Stimulated activated CD4-positive, alpha-beta T cell treated with anti-CD3 and anti-CD28 coated beads, Interleukin-2, amount 100 ng/mL, for 24 hours (primary cell): ENCODE data around the gene KCTD4.

Source experiments
- DNase-seq, 2 donors: peaks; one replicate each; pipeline ENCODE4 v3.0.0-alpha.2; 2020

The KCTD4 gene

GRCh38 chr13:45168555-45168930 lies 32.3 kb downstream of the KCTD4 start:
- no peak for DNase-seq

GRCh38 chr13:45167611-45168554 lies 33.0 kb downstream of the KCTD4 start:
- no peak for DNase-seq

GRCh38 chr13:45166858-45167257 lies 34.0 kb downstream of the KCTD4 start:
- DNase-seq: no peak

- DNase-seq: no peak
These were observed 38.0 kb downstream of the KCTD4 start for GRCh38 chr13:45162821-45163220.

- no peak for DNase-seq
These were observed 38.7 kb downstream of the KCTD4 start for GRCh38 chr13:45162194-45162593.

GRCh38 chr13:45156565-45157361 lies 44.1 kb downstream of the KCTD4 start:
- DNase-seq: no peak

- no peak for DNase-seq
These were observed 50.9 kb downstream of the KCTD4 start for GRCh38 chr13:45149964-45150363.

- no peak for DNase-seq
These were observed 57.5 kb downstream of the KCTD4 start for GRCh38 chr13:45143346-45143751.
